GM23338 (cell line): ENCODE measurements around the gene CPAMD8. TPM values are rescaled to one million over a fixed set of nuclear protein-coding genes. Genes with fewer than 3 reads are reported as not detected.
A peak's percentile ranks its signal among the peaks of the same experiment; 100 is the strongest.

Source experiments
- ATAC-seq: fragments of 200-7000 bp; cut with Tn5 transposase; 3 replicates; pipeline ENCODE4 v1.9.1; 2020
- DNase-seq: peaks from one replicate; pipeline ENCODE4 v3.0.0-alpha.2; 2015; ENCODE audit warnings: low spot score
- H2AFZ ChIP-seq: fragments of 200-600 bp; sonication (generic); 2 replicates; pipeline ENCODE4 v1.8.0; 2016; ENCODE audit warnings: antibody characterized with exemption, mild to moderate bottlenecking, moderate library complexity
- H3F3A ChIP-seq: fragments of 200-600 bp; sonication (generic); replicated peaks from 2 replicates; pipeline ENCODE4 v1.8.0; 2017; ENCODE audit warnings: antibody characterized with exemption, mixed run types, low read depth
- H3K27ac ChIP-seq: fragments of 200-600 bp; sonication (generic); 2 replicates; pipeline ENCODE4 v1.6.1; 2016; ENCODE audit warnings: low read depth
- H3K27me3 ChIP-seq: fragments of 200-600 bp; sonication (generic); 2 replicates; pipeline ENCODE4 v1.8.0; 2016; ENCODE audit warnings: mild to moderate bottlenecking, mixed run types, moderate library complexity; ENCODE audit not compliant: insufficient read depth
- H3K36me3 ChIP-seq: fragments of 200-600 bp; sonication (generic); 2 replicates; pipeline ENCODE4 v1.8.0; 2016; ENCODE audit warnings: mild to moderate bottlenecking; ENCODE audit not compliant: insufficient read depth
- H3K4me1 ChIP-seq: fragments of 200-600 bp; sonication (generic); 2 replicates; pipeline ENCODE4 v1.8.0; 2016; ENCODE audit warnings: mild to moderate bottlenecking, moderate library complexity; ENCODE audit not compliant: insufficient read depth
- H3K4me2 ChIP-seq: fragments of 200-600 bp; sonication (generic); 2 replicates; pipeline ENCODE4 v1.7.1; 2017; ENCODE audit warnings: mixed run types
- H3K4me3 ChIP-seq: fragments of 200-600 bp; sonication (generic); 2 replicates; pipeline ENCODE4 v1.6.1; 2016; ENCODE audit warnings: mixed run types
- H3K79me2 ChIP-seq: fragments of 200-600 bp; sonication (generic); replicated peaks from 2 replicates; pipeline ENCODE4 v1.8.0; 2017; ENCODE audit warnings: mild to moderate bottlenecking; ENCODE audit not compliant: insufficient read depth
- H3K9me2 ChIP-seq: fragments of 200-600 bp; sonication (generic); 2 replicates; pipeline ENCODE4 v1.8.0; 2017; ENCODE audit not compliant: insufficient read depth
- H4K20me1 ChIP-seq: fragments of 200-600 bp; sonication (generic); replicated peaks from 2 replicates; pipeline ENCODE4 v1.8.0; 2017; ENCODE audit warnings: mild to moderate bottlenecking; ENCODE audit not compliant: insufficient read depth
- H3K27ac Mint-ChIP-seq: 2 replicates; pipeline ENCODE4 v1.8.0; 2020; ENCODE audit warnings: inconsistent platforms, mild to moderate bottlenecking, moderate library complexity, mixed read lengths
- H3K27me3 Mint-ChIP-seq: 3 replicates; pipeline ENCODE4 v1.8.0; 2022; ENCODE audit warnings: low read depth, mild to moderate bottlenecking, moderate library complexity, mixed read lengths, inconsistent platforms; ENCODE audit not compliant: insufficient read depth, poor library complexity
- H3K36me3 Mint-ChIP-seq: 3 replicates; pipeline ENCODE4 v1.8.0; 2021; ENCODE audit warnings: low read depth, mild to moderate bottlenecking, inconsistent platforms, moderate library complexity, mixed read lengths
- H3K4me1 Mint-ChIP-seq: 3 replicates; pipeline ENCODE4 v1.8.0; 2020; ENCODE audit warnings: mild to moderate bottlenecking, inconsistent platforms, mixed read lengths
- H3K4me3 Mint-ChIP-seq: 3 replicates; pipeline ENCODE4 v1.8.0; 2021; ENCODE audit warnings: moderate library complexity, mild to moderate bottlenecking, inconsistent platforms, mixed read lengths
- H3K9me3 Mint-ChIP-seq: 3 replicates; pipeline ENCODE4 v1.8.0; 2020; ENCODE audit warnings: moderate library complexity, mild to moderate bottlenecking, inconsistent platforms, mixed read lengths
- CREB1 ChIP-seq: fragments of 250-450 bp; sonication (Bioruptor Pico); IDR thresholded peaks from 2 replicates; pipeline ENCODE4 v1.5.0; 2020; ENCODE audit warnings: low read depth, mild to moderate bottlenecking, moderate library complexity
- EZH2 ChIP-seq: fragments of 200-600 bp; sonication (generic); IDR thresholded peaks from one replicate; pipeline ENCODE4 v1.8.0; 2017; ENCODE audit warnings: antibody characterized with exemption, mild to moderate bottlenecking, low read depth; ENCODE audit not compliant: unreplicated experiment
- EZH2phosphoT487 ChIP-seq: fragments of 200-600 bp; sonication (generic); IDR thresholded peaks from one replicate; pipeline ENCODE4 v1.8.1; 2018; ENCODE audit warnings: antibody characterized with exemption; ENCODE audit not compliant: unreplicated experiment
- JUNB ChIP-seq: IDR thresholded peaks from one replicate; pipeline ENCODE4 v1.6.1; 2016; ENCODE audit warnings: antibody characterized with exemption; ENCODE audit not compliant: unreplicated experiment
- NANOG ChIP-seq: IDR thresholded peaks from 2 replicates; pipeline ENCODE4 v1.6.1; 2016; ENCODE audit warnings: antibody characterized with exemption, borderline replicate concordance
- POLR2AphosphoS5 ChIP-seq: IDR thresholded peaks from 2 replicates; pipeline ENCODE4 v1.6.1; 2016; ENCODE audit warnings: antibody characterized with exemption, low read depth
- REST ChIP-seq: IDR thresholded peaks from one replicate; pipeline ENCODE4 v1.6.1; 2018; ENCODE audit warnings: antibody characterized with exemption; ENCODE audit not compliant: unreplicated experiment
- STAT1 ChIP-seq: IDR thresholded peaks from one replicate; pipeline ENCODE4 v1.6.1; 2016; ENCODE audit warnings: antibody characterized with exemption; ENCODE audit not compliant: unreplicated experiment
- ZNF114 ChIP-seq: fragments of 250-450 bp; sonication (Bioruptor Pico); IDR thresholded peaks from 2 replicates; pipeline ENCODE4 v1.5.0; 2020; ENCODE audit warnings: mild to moderate bottlenecking, moderate library complexity
- ZNF331 ChIP-seq: fragments of 250-450 bp; sonication (Bioruptor Pico); IDR thresholded peaks from 2 replicates; pipeline ENCODE4 v1.5.0; 2020; ENCODE audit warnings: low read depth, mild to moderate bottlenecking, moderate library complexity
- ZNF462 ChIP-seq: fragments of 250-450 bp; sonication (Bioruptor Pico); IDR thresholded peaks from 2 replicates; pipeline ENCODE4 v1.5.0; 2020; ENCODE audit warnings: mild to moderate bottlenecking, moderate library complexity
- polyA plus RNA-seq: library from polyadenylated mRNA; unstranded; fragments of >200 nt; fragmentation: Nextera tagmentation; extraction: Ambion mirVana; gene quantifications from 2 replicates; pipeline ENCODE4 v1.2.1, GENCODE V29; 2016
- total RNA-seq: library from RNA; depleted of rRNA; stranded (reverse); fragments of >200 nt; shearing (Covaris generic); gene quantifications from 2 replicates; pipeline ENCODE4 v1.2.3, GENCODE V29; 2014
- TF ChIP-seq, protein P1 (sequence below): IDR thresholded peaks from 2 replicates; pipeline ENCODE4 v1.6.1; 2016; ENCODE audit warnings: antibody characterized with exemption
- TF ChIP-seq, protein P2 (sequence below), 2 experiments: fragments of 200-600 bp in 1 of 2; sonication (generic) in 1 of 2; conservative IDR thresholded peaks; 2 replicates each; pipeline versions ENCODE4 v1.5.1 to v1.6.1; 2016 to 2017; ENCODE audit warnings: antibody characterized with exemption in 2 of 2, low read depth in 2 of 2, mild to moderate bottlenecking in 2 of 2, moderate library complexity in 1 of 2

The CPAMD8 gene
- total and polyA plus RNA-seq, 2 experiments from 2014 or later = 4.4 to 11.8 TPM

GRCh38 chr19:17001603-17002183 is 24.9 kb downstream of the CPAMD8 start:
- no peaks in the 10 kb centered on the region for H3K9me2 ChIP-seq
- no peaks in the 10 kb centered on the region for H4K20me1 ChIP-seq
- peaks cover 11% of the 10 kb centered on the region for H3K9me3 Mint-ChIP-seq
- H3K4me1 ChIP-seq = no peaks in the 10 kb centered on the region; the same call in 1 of the 2 replicates
- no peak overlapping the region for H3K27ac ChIP-seq
- no peak overlapping the region for H2AFZ ChIP-seq
- H3K79me2 ChIP-seq = no peaks in the 10 kb centered on the region
- 0 out of 2 replicates have a peak overlapping the region, but pooled peaks have one; percentile 30 for H3K4me3 ChIP-seq
- peak overlapping the region; percentile 23; the same call in 1 of the 2 replicates for H3K27ac Mint-ChIP-seq
- peaks cover 4% of the 10 kb centered on the region; the same call in 1 of the 3 replicates for H3K4me1 Mint-ChIP-seq
- DNase-seq (peak; percentile 66), ATAC-seq (peak; percentile 73)
- H3K27me3 Mint-ChIP-seq = peaks cover 11% of the 10 kb centered on the region
- no peaks in the 10 kb centered on the region for H3F3A ChIP-seq
- H3K4me2 ChIP-seq = peak overlapping the region; percentile 48; the same call in 1 of the 2 replicates
- no peak for TF ChIP-seq REST
- no peak for TF ChIP-seq ZNF331
- TF ChIP-seq EZH2phosphoT487 = no peak
- TF ChIP-seq ZNF462 (CRISPR knock-in tag) = no peak
- TF ChIP-seq NANOG = no peak
- no peak for TF ChIP-seq POLR2AphosphoS5
- TF ChIP-seq EZH2 = no peak
- no peak for TF ChIP-seq ZNF114 (CRISPR knock-in tag)
- no peak for TF ChIP-seq CREB1
- TF ChIP-seq STAT1 = no peak
- no peak for TF ChIP-seq JUNB
- TF ChIP-seq, protein P1, sequence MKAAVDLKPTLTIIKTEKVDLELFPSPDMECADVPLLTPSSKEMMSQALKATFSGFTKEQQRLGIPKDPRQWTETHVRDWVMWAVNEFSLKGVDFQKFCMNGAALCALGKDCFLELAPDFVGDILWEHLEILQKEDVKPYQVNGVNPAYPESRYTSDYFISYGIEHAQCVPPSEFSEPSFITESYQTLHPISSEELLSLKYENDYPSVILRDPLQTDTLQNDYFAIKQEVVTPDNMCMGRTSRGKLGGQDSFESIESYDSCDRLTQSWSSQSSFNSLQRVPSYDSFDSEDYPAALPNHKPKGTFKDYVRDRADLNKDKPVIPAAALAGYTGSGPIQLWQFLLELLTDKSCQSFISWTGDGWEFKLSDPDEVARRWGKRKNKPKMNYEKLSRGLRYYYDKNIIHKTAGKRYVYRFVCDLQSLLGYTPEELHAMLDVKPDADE = no peak
- TF ChIP-seq, protein P2, sequence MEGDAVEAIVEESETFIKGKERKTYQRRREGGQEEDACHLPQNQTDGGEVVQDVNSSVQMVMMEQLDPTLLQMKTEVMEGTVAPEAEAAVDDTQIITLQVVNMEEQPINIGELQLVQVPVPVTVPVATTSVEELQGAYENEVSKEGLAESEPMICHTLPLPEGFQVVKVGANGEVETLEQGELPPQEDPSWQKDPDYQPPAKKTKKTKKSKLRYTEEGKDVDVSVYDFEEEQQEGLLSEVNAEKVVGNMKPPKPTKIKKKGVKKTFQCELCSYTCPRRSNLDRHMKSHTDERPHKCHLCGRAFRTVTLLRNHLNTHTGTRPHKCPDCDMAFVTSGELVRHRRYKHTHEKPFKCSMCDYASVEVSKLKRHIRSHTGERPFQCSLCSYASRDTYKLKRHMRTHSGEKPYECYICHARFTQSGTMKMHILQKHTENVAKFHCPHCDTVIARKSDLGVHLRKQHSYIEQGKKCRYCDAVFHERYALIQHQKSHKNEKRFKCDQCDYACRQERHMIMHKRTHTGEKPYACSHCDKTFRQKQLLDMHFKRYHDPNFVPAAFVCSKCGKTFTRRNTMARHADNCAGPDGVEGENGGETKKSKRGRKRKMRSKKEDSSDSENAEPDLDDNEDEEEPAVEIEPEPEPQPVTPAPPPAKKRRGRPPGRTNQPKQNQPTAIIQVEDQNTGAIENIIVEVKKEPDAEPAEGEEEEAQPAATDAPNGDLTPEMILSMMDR (conservative IDR thresholded peaks at IDR 0.05; ENCODE audit: low read depth in 2 of 2) = no peak
- H3K4me3 Mint-ChIP-seq = no peak overlapping the region
- H3K36me3 ChIP-seq = 0 out of 2 replicates have a peak, but pooled peaks cover 8% of the 10 kb centered on the region
- no peaks in the 10 kb centered on the region for H3K27me3 ChIP-seq
- peaks cover 27% of the 10 kb centered on the region for H3K36me3 Mint-ChIP-seq
